ENCODE data around the gene TPGS2. TPM values are rescaled to one million over a fixed set of nuclear protein-coding genes. Genes with fewer than 3 reads are reported as not detected.
"Not testable (repeated sequence)": the region's sequence is repeated elsewhere in the genome, so short reads cannot be mapped to it uniquely, and the experiment has no call there.

Gene TPGS2, protein sequence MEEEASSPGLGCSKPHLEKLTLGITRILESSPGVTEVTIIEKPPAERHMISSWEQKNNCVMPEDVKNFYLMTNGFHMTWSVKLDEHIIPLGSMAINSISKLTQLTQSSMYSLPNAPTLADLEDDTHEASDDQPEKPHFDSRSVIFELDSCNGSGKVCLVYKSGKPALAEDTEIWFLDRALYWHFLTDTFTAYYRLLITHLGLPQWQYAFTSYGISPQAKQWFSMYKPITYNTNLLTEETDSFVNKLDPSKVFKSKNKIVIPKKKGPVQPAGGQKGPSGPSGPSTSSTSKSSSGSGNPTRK
- 106 and 113 TPM in 2 replicates for polyA plus RNA-seq (2013)

DNA sequence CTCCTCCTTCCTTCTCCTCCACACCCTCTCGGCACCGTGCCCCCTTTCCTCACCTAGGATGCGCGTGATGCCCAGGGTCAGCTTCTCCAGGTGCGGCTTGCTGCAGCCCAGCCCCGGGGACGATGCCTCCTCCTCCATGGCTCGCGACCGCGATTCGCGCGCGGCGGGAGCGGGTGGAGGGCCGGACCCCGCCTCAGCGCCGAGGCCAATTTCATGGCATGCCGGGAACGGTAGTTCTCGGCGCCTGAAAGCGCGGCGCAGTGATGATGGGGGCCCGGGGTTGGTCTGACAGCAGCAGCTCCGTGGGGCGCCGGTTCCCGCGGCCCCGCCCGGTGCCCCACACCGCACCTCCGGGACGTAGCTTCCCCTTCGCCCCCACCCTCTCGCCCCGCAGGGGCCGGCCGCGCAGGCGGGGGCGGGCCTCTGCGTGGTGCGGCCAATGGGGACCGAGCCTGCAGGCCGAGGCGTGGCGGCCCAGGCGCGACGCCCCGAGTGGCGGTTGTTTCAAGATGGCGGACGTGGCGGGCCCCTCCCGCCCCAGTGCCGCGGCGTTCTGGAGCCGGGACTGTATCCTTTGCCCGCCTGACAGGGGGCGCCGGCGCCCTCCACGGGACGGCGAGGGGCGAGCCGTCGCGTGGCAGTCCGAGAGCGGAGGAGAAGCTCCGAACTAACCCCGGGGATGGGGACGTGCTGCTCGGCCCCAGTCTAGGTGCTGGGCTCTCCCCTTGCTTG, at the start of gene TPGS2, which contains the start of gene KIAA1328:
Gene TPGS2 (minus strand): TSS at position 373 of the 732 bp plus-strand sequence. CDS start 235 bp downstream, at position 138.
Gene KIAA1328 (plus strand): TSS at position 498 of the 732 bp plus-strand sequence. CDS start 12 bp downstream, at position 510.
- peak within 1 kb of the TSS; percentile 89 for H2AFZ ChIP-seq (ENCODE audit: insufficient read depth, low read length, poor library complexity)
- H3K27me3 ChIP-seq (ENCODE audit: insufficient read depth, low read length): no peaks in the 10 kb centered on the region
- peaks cover 5% of the 10 kb centered on the region in 2 experiments for H3K4me1 ChIP-seq (ENCODE audit: control insufficient read depth in 1 of 2, insufficient read depth in 2 of 2, low read length in 2 of 2)
- H3K79me2 ChIP-seq (ENCODE audit: control insufficient read depth, insufficient read depth, low read length, poor library complexity): peaks cover 7% of the 10 kb centered on the region
- peak within 1 kb of the TSS; percentile 61 for H4K8ac ChIP-seq (ENCODE audit: low read depth, low read length)
- H3K9ac ChIP-seq (ENCODE audit: low read length): peak within 1 kb of the TSS; percentile 87
- no peak within 1 kb of the TSS for H3K23ac ChIP-seq (ENCODE audit: low read length)
- peak within 1 kb of the TSS; percentile 2 for H3K4ac ChIP-seq (ENCODE audit: low read depth, low read length)
- no peak within 1 kb of the TSS for H2BK12ac ChIP-seq (ENCODE audit: low read length)
- H2AK5ac ChIP-seq (ENCODE audit: low read length): no peak within 1 kb of the TSS
- H4K91ac ChIP-seq (ENCODE audit: low read depth, low read length): peak within 1 kb of the TSS; percentile 58
- H3K36me3 ChIP-seq (ENCODE audit: control insufficient read depth in 1 of 2, insufficient read depth in 2 of 2, low read length in 2 of 2): no peaks in the 10 kb centered on the region
- peak within 1 kb of the TSS; percentile 54 for H3K18ac ChIP-seq (ENCODE audit: low read length)
- peak within 1 kb of the TSS; percentile 43 for H3K14ac ChIP-seq (ENCODE audit: low read length)
- H3K9me3 ChIP-seq (ENCODE audit: insufficient read depth, low read depth, low read length): no peaks in the 10 kb centered on the region
- H3K4me2 ChIP-seq (ENCODE audit: low read length): peak within 1 kb of the TSS; percentile 70
- WGBS (ENCODE audit: extremely low coverage, insufficient coverage, insufficient read length): no CpG with 5 or more reads among the region's 83 CpGs
- peak; percentile 86 to 87 for DNase-seq
- peak within 1 kb of the TSS; percentile 65 for H4K12ac ChIP-seq (ENCODE audit: low read depth, low read length)
- peak within 1 kb of the TSS; percentile 7 for H3K27ac ChIP-seq (ENCODE audit: low read depth, low read length)
- peak within 1 kb of the TSS; percentile 22 for H2BK5ac ChIP-seq (ENCODE audit: low read depth, low read length, poor library complexity)
- peaks cover 8% of the 10 kb centered on the region for H3K79me1 ChIP-seq (ENCODE audit: low read length)
- H2BK120ac ChIP-seq (ENCODE audit: insufficient read depth, low read length, poor library complexity): peak within 1 kb of the TSS; percentile 52
- H3K4me3 ChIP-seq (ENCODE audit: low read depth, low read length): peak within 1 kb of the TSS; percentile 100

DNA sequence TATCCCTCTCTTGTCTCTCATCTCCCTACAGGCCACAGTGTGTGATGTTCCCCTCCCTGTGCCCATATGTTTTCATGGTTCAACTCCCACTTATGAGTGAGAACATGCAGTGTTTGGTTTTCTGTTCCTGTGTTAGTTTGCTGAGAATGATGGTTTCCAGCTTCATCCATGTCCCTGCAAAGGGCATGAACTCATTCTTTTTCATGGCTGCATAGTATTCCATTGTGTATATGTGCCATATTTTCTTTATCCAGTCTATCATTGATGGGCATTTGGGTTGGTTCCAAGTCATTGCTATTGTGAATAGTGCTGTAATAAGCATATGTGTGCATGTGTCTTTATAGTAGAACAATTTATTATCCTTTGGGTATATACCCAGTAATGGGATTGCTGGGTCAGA, 45.0 kb upstream of the TPGS2 start:
- not testable (repeated sequence) for H2AFZ ChIP-seq (ENCODE audit: insufficient read depth, low read length, poor library complexity); H2BK5ac ChIP-seq (ENCODE audit: low read depth, low read length, poor library complexity); H4K12ac ChIP-seq (ENCODE audit: low read depth, low read length); H3K79me2 ChIP-seq (ENCODE audit: control insufficient read depth, insufficient read depth, low read length, poor library complexity); H2BK120ac ChIP-seq (ENCODE audit: insufficient read depth, low read length, poor library complexity); H3K4me3 ChIP-seq (ENCODE audit: low read depth, low read length); H4K8ac ChIP-seq (ENCODE audit: low read depth, low read length); H3K9ac ChIP-seq (ENCODE audit: low read length); H2AK5ac ChIP-seq (ENCODE audit: low read length); H3K4ac ChIP-seq (ENCODE audit: low read depth, low read length); H3K23ac ChIP-seq (ENCODE audit: low read length); H3K36me3 ChIP-seq (ENCODE audit: control insufficient read depth in 1 of 2, insufficient read depth in 2 of 2, low read length in 2 of 2); H3K79me1 ChIP-seq (ENCODE audit: low read length); H2BK12ac ChIP-seq (ENCODE audit: low read length); H3K4me2 ChIP-seq (ENCODE audit: low read length); DNase-seq; H3K27ac ChIP-seq (ENCODE audit: low read depth, low read length); H3K4me1 ChIP-seq (ENCODE audit: control insufficient read depth in 1 of 2, insufficient read depth in 2 of 2, low read length in 2 of 2); H3K14ac ChIP-seq (ENCODE audit: low read length); H4K91ac ChIP-seq (ENCODE audit: low read depth, low read length); H3K18ac ChIP-seq (ENCODE audit: low read length); H3K27me3 ChIP-seq (ENCODE audit: insufficient read depth, low read length); H3K9me3 ChIP-seq (ENCODE audit: insufficient read depth, low read depth, low read length)

DNA sequence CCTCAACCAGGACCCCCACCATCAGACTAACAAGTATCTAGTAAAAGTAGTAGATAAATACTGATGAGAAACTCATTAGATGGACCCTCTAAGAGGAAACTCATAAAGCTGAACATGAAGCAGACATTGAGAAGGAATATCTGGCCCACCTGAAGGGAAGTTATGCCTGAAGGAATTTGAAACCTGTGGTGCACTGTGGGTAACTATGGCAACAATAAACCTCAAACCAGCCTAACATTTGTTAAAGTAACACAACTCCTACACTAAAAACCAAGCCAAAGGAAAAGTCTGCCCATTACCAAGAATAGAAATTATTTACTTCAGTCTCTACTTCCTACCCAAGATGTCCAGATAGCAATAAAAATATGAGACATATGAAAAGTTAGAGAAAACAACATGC, 43.5 kb upstream of the TPGS2 start:
- Histone ChIP-seq H3K23ac (ENCODE audit: low read length) (no peak overlapping the region), H3K9me3 (ENCODE audit: insufficient read depth, low read depth, low read length) (no peaks in the 10 kb centered on the region), H3K4me2 (ENCODE audit: low read length) (no peak overlapping the region), H3K4me1 (ENCODE audit: control insufficient read depth in 1 of 2, insufficient read depth in 2 of 2, low read length in 2 of 2) (no peaks in the 10 kb centered on the region), H2BK120ac (ENCODE audit: insufficient read depth, low read length, poor library complexity) (no peak overlapping the region), H2AK5ac (ENCODE audit: low read length) (no peak overlapping the region), H2BK12ac (ENCODE audit: low read length) (no peak overlapping the region), H2BK5ac (ENCODE audit: low read depth, low read length, poor library complexity) (no peak overlapping the region), H3K9ac (ENCODE audit: low read length) (no peak overlapping the region), H3K18ac (ENCODE audit: low read length) (no peak overlapping the region), H4K12ac (ENCODE audit: low read depth, low read length) (no peak overlapping the region), H4K91ac (ENCODE audit: low read depth, low read length) (no peak overlapping the region), H4K8ac (ENCODE audit: low read depth, low read length) (no peak overlapping the region), H3K14ac (ENCODE audit: low read length) (no peak overlapping the region), H3K79me1 (ENCODE audit: low read length) (no peaks in the 10 kb centered on the region), H3K36me3 (ENCODE audit: control insufficient read depth in 1 of 2, insufficient read depth in 2 of 2, low read length in 2 of 2) (no peaks in the 10 kb centered on the region), H3K4ac (ENCODE audit: low read depth, low read length) (no peak overlapping the region), H3K27me3 (ENCODE audit: insufficient read depth, low read length) (no peaks in the 10 kb centered on the region), H3K27ac (ENCODE audit: low read depth, low read length) (no peak overlapping the region), H3K79me2 (ENCODE audit: control insufficient read depth, insufficient read depth, low read length, poor library complexity) (no peaks in the 10 kb centered on the region), H2AFZ (ENCODE audit: insufficient read depth, low read length, poor library complexity) (no peak overlapping the region), H3K4me3 (ENCODE audit: low read depth, low read length) (no peak overlapping the region)
- peak in 1 of 2 donors; percentile 62 for DNase-seq

DNA sequence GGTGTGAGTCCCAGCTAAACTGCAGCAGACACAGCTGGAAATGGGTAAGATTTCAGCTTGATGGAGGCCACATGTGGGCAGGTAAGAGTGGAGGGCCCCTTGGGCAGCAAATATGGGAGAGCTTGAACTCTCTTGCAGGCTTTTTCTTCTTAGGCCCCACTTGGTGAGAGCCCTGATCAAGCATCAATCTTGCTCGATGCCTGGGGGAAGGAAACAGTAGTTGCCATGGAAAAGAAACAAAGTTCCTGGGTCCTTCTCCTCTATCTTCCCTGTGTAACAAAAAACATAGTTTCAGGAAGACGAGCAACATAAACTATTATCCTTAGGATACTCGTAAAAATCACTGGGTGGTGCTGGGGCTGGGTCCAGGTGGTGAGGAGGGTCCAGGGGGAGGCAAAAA, 43.0 kb upstream of the TPGS2 start:
- Histone ChIP-seq H4K91ac (ENCODE audit: low read depth, low read length) (no peak overlapping the region), H2BK5ac (ENCODE audit: low read depth, low read length, poor library complexity) (no peak overlapping the region), H3K79me1 (ENCODE audit: low read length) (no peaks in the 10 kb centered on the region), H3K23ac (ENCODE audit: low read length) (no peak overlapping the region), H4K8ac (ENCODE audit: low read depth, low read length) (no peak overlapping the region), H2AK5ac (ENCODE audit: low read length) (no peak overlapping the region), H4K12ac (ENCODE audit: low read depth, low read length) (no peak overlapping the region), H3K36me3 (ENCODE audit: control insufficient read depth in 1 of 2, insufficient read depth in 2 of 2, low read length in 2 of 2) (no peaks in the 10 kb centered on the region), H3K27me3 (ENCODE audit: insufficient read depth, low read length) (no peaks in the 10 kb centered on the region), H2AFZ (ENCODE audit: insufficient read depth, low read length, poor library complexity) (no peak overlapping the region), H3K9ac (ENCODE audit: low read length) (no peak overlapping the region), H3K4me3 (ENCODE audit: low read depth, low read length) (no peak overlapping the region), H3K4ac (ENCODE audit: low read depth, low read length) (no peak overlapping the region), H3K9me3 (ENCODE audit: insufficient read depth, low read depth, low read length) (no peaks in the 10 kb centered on the region), H3K4me2 (ENCODE audit: low read length) (no peak overlapping the region), H2BK12ac (ENCODE audit: low read length) (no peak overlapping the region), H3K18ac (ENCODE audit: low read length) (no peak overlapping the region), H3K27ac (ENCODE audit: low read depth, low read length) (no peak overlapping the region), H2BK120ac (ENCODE audit: insufficient read depth, low read length, poor library complexity) (no peak overlapping the region), H3K4me1 (ENCODE audit: control insufficient read depth in 1 of 2, insufficient read depth in 2 of 2, low read length in 2 of 2) (no peaks in the 10 kb centered on the region), H3K14ac (ENCODE audit: low read length) (no peak overlapping the region), H3K79me2 (ENCODE audit: control insufficient read depth, insufficient read depth, low read length, poor library complexity) (no peaks in the 10 kb centered on the region)
- DNase-seq: peak; percentile 26 to 69
- WGBS (ENCODE audit: extremely low coverage, insufficient coverage, insufficient read length): no CpG with 5 or more reads among the region's 3 CpGs
